ENCODE data around the gene TMOD1.
"Not testable (repeated sequence)": the region's sequence is repeated elsewhere in the genome, so short reads cannot be mapped to it uniquely, and the experiment has no call there.

TMOD1 gene

GRCh38 chr9:97501177-97501971, at the start of gene TMOD1:
Gene TMOD1, plus strand, starts transcription at chr9:97501666. Its CDS starts 22,523 bp downstream, at chr9:97524189.
- peak; percentile 86 for DNase-seq (ENCODE audit: low spot score)

DNA sequence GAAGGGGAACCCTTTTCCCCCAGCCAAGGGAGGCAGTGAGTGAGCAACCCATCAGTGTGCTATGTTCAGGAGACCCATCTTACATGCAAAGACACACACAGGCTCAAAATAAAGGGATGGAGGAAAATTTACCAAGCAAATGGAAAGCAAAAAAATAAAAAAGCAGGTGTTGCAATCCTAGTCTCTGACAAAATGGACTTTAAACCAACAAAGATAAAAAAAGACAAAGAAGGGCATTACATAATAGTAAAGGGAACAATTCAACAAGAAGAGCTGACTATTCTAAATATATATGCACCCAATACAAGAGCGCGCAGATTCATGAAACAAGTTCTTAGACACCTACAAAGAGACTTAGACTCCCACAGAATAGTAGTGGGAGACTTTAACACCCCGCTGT, 47.9 kb upstream of the TMOD1 start:
- not testable (repeated sequence) for DNase-seq (ENCODE audit: low spot score)

DNA sequence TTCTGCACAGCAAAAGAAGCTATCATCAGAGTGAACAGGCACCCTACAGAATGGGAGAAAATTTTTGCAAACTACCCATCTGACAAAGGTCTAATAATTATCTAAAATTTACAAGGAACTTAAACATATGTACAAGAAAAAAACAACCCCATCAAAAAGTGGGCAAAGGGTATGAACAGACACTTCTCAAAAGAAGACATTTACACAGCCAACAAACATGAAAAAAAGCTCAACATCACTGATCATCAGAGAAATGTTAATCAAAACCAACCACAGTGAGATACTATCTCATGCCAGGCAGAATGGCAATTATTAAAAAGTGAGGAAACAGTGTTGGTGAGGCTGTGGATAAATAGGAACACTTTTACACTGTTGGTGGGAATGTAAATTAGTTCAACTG, 44.6 kb upstream of the TMOD1 start:
- not testable (repeated sequence) for DNase-seq (ENCODE audit: low spot score)

DNA sequence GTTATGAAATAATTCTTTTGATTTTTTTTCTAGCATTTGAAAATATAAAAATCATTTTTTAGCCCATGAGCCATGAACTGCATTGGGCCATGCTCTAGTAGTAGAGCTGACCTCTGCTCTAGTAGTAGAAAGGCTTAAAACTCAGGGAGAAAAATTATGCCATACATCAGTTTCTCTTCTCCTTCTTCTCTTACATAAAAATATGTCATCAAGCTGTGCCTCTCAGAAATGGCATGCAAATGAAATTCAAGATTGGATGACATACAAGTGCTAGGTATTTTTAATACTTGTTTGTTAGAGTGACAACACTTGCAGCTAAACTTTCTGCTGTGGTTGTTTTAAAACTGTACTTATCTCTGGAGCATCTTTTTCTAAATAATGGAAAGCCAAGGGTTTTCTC, 42.1 kb upstream of the TMOD1 start:
- DNase-seq (ENCODE audit: low spot score), result no peak

DNA sequence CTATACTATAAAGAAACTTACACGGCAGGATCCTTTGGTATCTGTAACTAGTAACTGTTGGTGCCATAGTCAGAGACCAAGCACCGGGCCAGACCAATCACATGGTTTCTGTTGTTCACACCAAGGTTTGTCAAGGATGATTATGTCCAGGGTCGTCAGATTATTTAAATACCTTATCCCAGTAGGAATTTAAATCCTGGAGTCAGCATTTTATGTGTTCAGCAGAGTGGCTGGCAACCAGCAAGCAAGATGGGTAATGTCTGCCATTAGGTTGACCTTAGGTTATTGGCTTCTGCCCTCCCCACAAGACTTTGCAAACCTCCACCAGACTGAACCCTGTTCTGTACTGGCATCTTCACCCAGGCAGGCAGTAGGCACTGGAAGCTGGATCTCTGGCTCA, 39.3 kb upstream of the TMOD1 start:
- DNase-seq (ENCODE audit: low spot score), result no peak

GRCh38 chr9:97462914-97463313, 38.6 kb upstream of the TMOD1 start:
- DNase-seq (ENCODE audit: low spot score), result no peak

DNA sequence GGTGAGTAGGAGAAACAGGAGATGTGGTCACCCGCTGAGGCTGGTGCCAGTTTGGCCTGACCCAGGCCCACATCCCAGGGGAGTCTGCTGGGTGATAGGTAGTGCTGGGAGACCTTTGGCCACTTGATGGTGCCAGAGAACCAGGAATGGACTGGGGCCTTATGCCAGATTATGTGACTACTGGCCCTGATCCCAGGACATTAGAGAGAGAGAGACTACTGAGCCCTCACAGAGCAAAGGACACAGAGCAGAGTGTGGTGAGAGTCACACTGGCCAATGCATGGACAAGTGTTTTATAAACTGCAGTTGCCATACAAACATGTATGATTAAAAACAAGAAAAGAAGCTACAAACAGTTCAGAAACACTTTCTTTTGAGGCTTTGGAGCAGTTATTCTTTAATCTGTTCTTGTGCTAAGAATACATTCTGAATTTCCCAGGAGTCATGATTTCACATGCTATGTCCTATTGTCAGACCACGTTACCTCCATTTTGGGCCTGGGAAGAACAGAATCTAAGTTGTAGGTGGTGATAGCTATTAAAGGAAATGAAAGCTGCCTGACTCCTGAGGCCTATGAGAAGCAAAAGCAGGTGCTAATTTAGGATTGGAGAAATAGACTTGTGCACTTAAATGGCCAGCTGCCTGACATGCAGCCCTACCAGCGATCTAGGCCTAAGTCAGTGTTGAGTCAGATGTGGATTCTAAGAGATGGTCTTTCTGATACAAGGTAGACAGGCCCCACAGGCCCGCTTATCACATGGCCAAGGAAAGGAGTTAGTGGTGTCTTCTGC, 32.6 kb upstream of the TMOD1 start:
- peak; percentile 89 for DNase-seq (ENCODE audit: low spot score)

GRCh38 chr9:97470076-97470475, 31.4 kb upstream of the TMOD1 start:
- DNase-seq (ENCODE audit: low spot score), result peak; percentile 27

DNA sequence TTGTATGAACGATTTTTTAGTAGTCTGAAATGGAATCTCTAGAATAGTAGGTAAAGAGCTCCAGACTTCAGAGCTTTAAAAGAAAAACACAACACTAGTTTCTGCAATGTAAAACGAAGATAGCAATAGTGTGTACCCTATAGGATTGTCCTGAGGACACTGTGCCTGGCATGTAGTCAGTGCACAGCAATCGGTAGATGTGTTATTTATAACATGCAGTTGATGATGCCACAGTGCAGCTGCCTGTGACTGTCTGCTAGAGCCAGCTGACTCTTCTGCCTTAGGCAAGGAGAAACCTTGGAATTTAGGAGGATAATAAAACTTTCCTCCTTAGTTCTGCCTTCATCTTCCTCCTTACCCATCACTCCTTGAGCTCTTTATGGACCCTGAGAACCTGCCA, 27.7 kb upstream of the TMOD1 start:
- DNase-seq (ENCODE audit: low spot score), result no peak

- no peak for DNase-seq (ENCODE audit: low spot score)
These were observed 27.0 kb upstream of the TMOD1 start for GRCh38 chr9:97474372-97474925.

- DNase-seq (ENCODE audit: low spot score), result no peak
These were observed 26.4 kb upstream of the TMOD1 start for GRCh38 chr9:97475059-97475458.

- no peak for DNase-seq (ENCODE audit: low spot score)
These were observed 23.0 kb upstream of the TMOD1 start for GRCh38 chr9:97478301-97478981.

GRCh38 chr9:97479496-97480159, 21.8 kb upstream of the TMOD1 start:
- no peak for DNase-seq (ENCODE audit: low spot score)

DNA sequence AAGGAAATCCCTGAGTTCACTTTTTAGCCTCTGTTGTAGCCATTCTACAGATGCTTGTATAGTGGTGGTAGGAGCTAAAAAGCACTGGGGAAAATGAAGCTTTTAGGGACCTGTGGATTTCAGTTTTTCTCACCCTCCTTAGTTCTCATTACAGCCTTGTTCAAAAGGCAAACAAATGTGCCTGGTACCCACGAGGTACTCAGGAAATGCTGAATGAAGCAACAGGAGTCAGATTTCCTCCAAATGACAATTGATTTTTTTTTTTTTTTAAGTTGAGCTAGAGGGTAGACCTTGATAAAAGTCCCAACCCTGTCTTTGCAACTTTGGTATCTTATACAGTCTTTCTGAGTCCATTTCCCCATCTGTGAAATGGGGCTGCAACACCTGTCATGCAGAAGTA, 21.3 kb upstream of the TMOD1 start:
- DNase-seq (ENCODE audit: low spot score), result no peak

GRCh38 chr9:97480749-97481148, 20.7 kb upstream of the TMOD1 start:
- DNase-seq (ENCODE audit: low spot score), result no peak

- DNase-seq (ENCODE audit: low spot score), result peak; percentile 82
These were observed 17.3 kb upstream of the TMOD1 start for GRCh38 chr9:97484134-97484533.

- no peak for DNase-seq (ENCODE audit: low spot score)
These were observed 14.4 kb upstream of the TMOD1 start for GRCh38 chr9:97487107-97487506.

DNA sequence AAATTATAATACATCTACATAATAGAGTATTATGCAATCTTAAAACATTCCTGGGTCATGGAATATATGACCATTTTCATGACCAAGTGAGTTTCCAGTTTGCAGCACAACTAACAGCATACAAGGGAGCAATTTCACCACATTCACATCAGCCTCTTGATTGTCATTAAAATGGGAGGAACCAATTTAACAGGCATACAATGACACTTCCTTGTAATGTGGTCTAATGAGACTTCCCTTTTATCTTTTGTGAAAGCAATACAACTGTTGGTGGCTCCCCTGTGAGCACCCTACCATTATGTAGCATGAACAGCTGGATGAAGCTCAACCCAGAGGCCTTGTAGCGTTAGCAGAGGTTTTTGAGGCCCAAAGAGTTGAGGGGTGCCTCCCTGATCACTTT, 13.6 kb upstream of the TMOD1 start:
- no peak for DNase-seq (ENCODE audit: low spot score)

DNA sequence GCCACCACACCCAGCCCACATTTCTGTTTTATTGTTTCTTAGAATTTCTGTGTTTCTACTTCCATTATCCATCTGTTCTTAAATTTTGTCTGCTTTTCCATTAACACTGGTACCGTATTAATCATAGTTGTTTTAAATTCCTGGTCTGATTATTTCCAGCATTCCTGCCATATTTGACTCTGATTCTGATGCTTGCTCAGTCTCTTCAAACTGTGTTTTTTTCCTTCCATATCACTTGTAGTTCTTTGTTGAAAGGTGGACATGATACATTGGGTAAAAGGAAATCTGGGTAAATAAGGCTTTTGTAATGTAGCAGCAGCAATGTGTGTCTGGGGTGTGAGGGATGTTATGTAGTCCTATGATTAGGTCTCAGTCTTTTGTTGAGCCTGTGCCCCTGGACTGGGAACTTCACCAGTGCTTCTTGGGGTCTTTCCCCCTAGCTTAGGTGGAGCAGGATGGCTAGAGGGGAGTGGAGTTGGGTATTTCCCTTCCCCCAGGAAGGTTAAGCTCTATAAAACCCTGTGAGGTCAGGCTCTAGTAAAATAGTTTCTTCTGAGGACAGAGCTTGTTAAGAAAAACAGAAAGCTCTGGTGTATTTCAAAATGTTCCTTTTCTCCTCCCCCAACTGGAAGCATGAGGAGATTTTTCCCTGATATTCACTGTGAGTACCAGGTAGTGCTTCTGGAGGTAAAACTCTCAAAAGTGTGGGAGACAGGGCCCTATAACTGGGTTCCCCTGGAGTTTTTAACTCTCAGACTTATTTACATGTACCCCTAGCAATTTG, 10.1 kb upstream of the TMOD1 start:
- DNase-seq (ENCODE audit: low spot score), result no peak

DNA sequence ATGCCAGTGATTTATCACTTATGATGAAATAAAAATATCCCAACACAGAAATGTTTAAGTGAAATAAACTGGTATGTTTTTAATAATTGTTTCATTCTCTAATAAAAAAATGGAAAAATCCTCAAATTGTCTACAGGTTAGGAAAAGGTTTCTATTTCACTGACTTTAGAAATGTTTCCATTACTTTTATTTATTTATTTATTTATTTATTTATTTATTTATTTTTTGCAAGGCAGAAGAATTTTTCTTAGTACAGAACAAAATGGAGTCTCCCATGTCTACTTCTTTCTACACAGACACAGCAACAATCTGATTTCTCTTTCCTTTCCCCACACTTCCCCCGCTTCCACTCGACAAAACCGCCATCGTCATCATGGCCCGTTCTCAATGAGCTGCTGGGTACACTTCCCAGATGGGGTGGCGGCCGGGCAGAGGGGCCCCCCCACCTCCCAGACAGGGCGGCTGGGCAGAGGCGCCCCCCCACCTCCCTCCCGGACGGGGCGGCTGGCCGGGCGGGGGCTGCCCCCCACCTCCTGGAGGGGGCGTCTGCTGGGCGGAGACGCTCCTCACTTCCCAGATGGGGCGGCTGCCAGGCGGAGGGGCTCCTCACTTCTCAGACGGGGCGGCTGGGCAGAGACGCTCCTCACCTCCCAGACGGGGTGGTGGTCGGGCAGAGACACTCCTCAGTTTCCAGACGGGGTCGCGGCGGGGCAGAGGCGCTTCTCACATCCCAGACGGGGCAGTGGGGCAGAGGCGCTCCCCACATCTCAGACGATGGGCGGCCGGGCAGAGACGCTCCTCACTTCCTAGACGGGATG, 3.7 kb upstream of the TMOD1 start:
- not testable (repeated sequence) for DNase-seq (ENCODE audit: low spot score)

Measured in putamen (tissue), 1 donor.